Activated naive CD4-positive, alpha-beta T cell treated with anti-CD3 and anti-CD28 coated beads, Interleukin-2, amount 50 U/mL, for 24 hours (primary cell): ENCODE measurements around the gene HEPHL1.

Experiments used
- H3K27ac Mint-ChIP-seq: one replicate; pipeline ENCODE4 v1.8.0; 2021; ENCODE audit warnings: mild to moderate bottlenecking, mixed read lengths
- H3K27me3 Mint-ChIP-seq: one replicate; pipeline ENCODE4 v1.8.0; 2021; ENCODE audit warnings: mixed read lengths
- H3K36me3 Mint-ChIP-seq: one replicate; pipeline ENCODE4 v1.8.0; 2021; ENCODE audit warnings: mixed read lengths
- H3K4me1 Mint-ChIP-seq: one replicate; pipeline ENCODE4 v1.8.0; 2021; ENCODE audit warnings: mixed read lengths
- H3K4me3 Mint-ChIP-seq: one replicate; pipeline ENCODE4 v1.8.0; 2021; ENCODE audit warnings: mild to moderate bottlenecking, mixed read lengths
- H3K9me3 Mint-ChIP-seq: one replicate; pipeline ENCODE4 v1.8.0; 2021; ENCODE audit warnings: mixed read lengths

Gene HEPHL1

DNA sequence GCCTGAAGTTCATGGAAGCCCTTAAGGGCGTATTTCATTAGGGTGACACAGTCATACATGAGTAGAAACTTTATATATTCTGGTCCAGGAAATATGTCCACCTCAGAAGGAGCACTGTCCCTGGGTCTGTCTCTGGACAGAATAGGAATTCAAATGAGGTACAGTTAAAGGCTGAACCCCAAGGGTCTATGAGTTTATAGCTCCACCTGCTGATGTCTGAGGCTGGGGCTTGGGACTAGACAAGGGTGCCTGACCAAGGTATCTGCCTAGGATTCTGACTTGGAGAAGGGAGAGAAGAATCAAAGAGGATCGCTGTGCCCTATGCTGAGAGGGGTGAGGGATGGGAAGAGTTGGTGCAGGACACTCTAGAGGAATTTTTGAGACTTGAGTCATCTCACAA, 14.9 kb downstream of the HEPHL1 start:
- H3K27me3 Mint-ChIP-seq: peaks cover 2% of the 10 kb centered on the region
- no peaks in the 10 kb centered on the region for H3K9me3 Mint-ChIP-seq
- H3K36me3 Mint-ChIP-seq: no peaks in the 10 kb centered on the region
- H3K4me1 Mint-ChIP-seq: no peaks in the 10 kb centered on the region
- H3K4me3 Mint-ChIP-seq: no peak overlapping the region
- H3K27ac Mint-ChIP-seq: no peak overlapping the region

DNA sequence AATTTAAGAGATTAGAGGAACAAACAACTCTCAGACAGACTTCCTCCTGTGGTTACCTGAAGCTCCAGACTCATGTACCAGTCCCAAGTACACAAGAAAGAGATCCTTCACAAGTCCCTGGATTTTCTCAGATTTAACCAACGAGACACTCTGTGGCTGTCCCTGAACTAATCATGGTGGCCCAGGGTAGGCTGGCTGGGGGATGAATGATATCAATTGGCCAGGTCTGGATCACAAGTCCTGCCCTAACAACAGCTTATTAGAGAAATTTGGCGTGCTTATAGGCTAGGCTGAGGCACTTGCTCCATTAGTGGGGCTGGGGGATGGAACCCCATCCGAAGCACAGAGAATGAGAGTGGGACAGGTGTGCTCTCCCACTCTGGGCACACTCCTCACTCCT, 22.1 kb downstream of the HEPHL1 start:
- no peak overlapping the region for H3K27ac Mint-ChIP-seq
- no peak overlapping the region for H3K4me3 Mint-ChIP-seq
- no peaks in the 10 kb centered on the region for H3K9me3 Mint-ChIP-seq
- H3K27me3 Mint-ChIP-seq: no peaks in the 10 kb centered on the region
- no peaks in the 10 kb centered on the region for H3K4me1 Mint-ChIP-seq
- H3K36me3 Mint-ChIP-seq: no peaks in the 10 kb centered on the region

GRCh38 chr11:94046796-94047195, 25.6 kb downstream of the HEPHL1 start:
- no peak overlapping the region for H3K27ac Mint-ChIP-seq
- no peaks in the 10 kb centered on the region for H3K36me3 Mint-ChIP-seq
- H3K9me3 Mint-ChIP-seq: no peaks in the 10 kb centered on the region
- no peak overlapping the region for H3K4me3 Mint-ChIP-seq
- H3K27me3 Mint-ChIP-seq: peaks cover 5% of the 10 kb centered on the region
- H3K4me1 Mint-ChIP-seq: no peaks in the 10 kb centered on the region

- Mint-ChIP-seq H3K27me3 (peaks cover 5% of the 10 kb centered on the region), H3K27ac (no peak overlapping the region), H3K9me3 (no peaks in the 10 kb centered on the region), H3K4me1 (no peaks in the 10 kb centered on the region), H3K36me3 (no peaks in the 10 kb centered on the region), H3K4me3 (no peak overlapping the region)
These were observed 27.0 kb downstream of the HEPHL1 start for GRCh38 chr11:94048032-94048709.

DNA sequence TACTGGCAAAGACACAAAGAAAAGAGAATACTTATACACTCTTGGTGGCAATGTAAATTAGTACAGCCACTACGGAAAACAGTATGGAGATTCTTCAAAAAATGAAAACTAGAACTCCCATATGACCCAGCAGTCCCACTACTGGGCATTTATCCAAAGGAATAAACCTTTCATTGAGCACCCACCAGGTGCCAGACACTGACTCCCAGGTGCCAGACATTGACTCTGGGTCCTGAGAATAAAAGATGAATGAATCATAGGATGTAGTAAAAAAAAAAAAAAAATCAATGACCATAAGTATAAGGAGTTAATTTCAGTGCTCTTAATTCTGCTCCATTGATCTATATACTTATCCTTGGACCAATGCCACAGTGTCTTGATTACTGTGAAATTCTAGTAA, 28.2 kb downstream of the HEPHL1 start:
- no peak overlapping the region for H3K27ac Mint-ChIP-seq
- no peak overlapping the region for H3K4me3 Mint-ChIP-seq
- H3K27me3 Mint-ChIP-seq: peaks cover 9% of the 10 kb centered on the region
- H3K9me3 Mint-ChIP-seq: no peaks in the 10 kb centered on the region
- no peaks in the 10 kb centered on the region for H3K4me1 Mint-ChIP-seq
- H3K36me3 Mint-ChIP-seq: no peaks in the 10 kb centered on the region

- H3K9me3 Mint-ChIP-seq: no peaks in the 10 kb centered on the region
- H3K4me3 Mint-ChIP-seq: no peak overlapping the region
- H3K27ac Mint-ChIP-seq: no peak overlapping the region
- no peaks in the 10 kb centered on the region for H3K4me1 Mint-ChIP-seq
- H3K36me3 Mint-ChIP-seq: no peaks in the 10 kb centered on the region
- H3K27me3 Mint-ChIP-seq: peaks cover 18% of the 10 kb centered on the region
These were observed 37.5 kb downstream of the HEPHL1 start for GRCh38 chr11:94058630-94059029.

GRCh38 chr11:94059065-94059464, 37.9 kb downstream of the HEPHL1 start:
- no peaks in the 10 kb centered on the region for H3K36me3 Mint-ChIP-seq
- H3K4me1 Mint-ChIP-seq: no peaks in the 10 kb centered on the region
- peaks cover 14% of the 10 kb centered on the region for H3K27me3 Mint-ChIP-seq
- no peaks in the 10 kb centered on the region for H3K9me3 Mint-ChIP-seq
- H3K4me3 Mint-ChIP-seq: no peak overlapping the region
- H3K27ac Mint-ChIP-seq: no peak overlapping the region

DNA sequence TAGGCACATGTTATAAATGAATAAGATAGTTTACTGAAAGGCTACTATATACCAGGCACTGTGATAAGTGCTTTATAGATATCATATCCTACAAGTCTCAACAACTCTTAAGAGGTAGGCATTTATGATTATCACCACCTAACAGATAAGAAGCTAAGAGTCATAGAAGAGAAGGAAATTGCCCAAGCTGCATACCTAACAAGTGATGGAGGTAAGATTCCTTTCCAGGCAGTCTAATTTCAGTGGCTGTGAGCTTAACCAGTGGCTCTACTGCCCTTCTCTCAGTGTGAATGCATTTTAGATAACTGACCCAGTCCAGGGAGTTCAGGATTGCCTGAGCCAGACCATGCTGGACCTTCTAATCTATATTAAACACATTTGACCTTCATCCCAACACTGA, 39.2 kb downstream of the HEPHL1 start:
- Mint-ChIP-seq H3K27me3 (peaks cover 13% of the 10 kb centered on the region), H3K4me3 (no peak overlapping the region), H3K9me3 (no peaks in the 10 kb centered on the region), H3K36me3 (no peaks in the 10 kb centered on the region), H3K4me1 (no peaks in the 10 kb centered on the region), H3K27ac (no peak overlapping the region)

DNA sequence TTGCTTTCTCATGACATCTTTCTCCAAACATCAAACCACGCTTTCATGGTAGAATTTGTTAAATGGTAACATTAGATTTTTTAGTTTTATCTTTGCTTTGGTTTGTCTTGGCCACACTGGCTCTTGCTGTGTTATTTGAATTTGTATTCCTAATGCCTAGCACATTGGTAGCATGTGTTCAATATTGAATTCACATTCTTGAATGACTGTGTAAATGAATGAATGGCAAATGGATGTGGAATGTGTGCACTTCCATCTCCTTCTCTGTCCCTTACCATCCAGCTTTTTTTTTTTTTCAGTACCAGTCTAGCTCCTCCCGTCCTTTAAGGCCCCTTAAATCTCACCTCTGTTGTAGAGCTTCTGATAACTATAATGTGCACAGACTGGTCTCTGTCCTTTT, 41.2 kb downstream of the HEPHL1 start:
- H3K36me3 Mint-ChIP-seq: no peaks in the 10 kb centered on the region
- H3K4me3 Mint-ChIP-seq: no peak overlapping the region

GRCh38 chr11:94066901-94067429, 45.8 kb downstream of the HEPHL1 start:
- Mint-ChIP-seq H3K27ac (no peak overlapping the region), H3K4me1 (no peaks in the 10 kb centered on the region), H3K9me3 (no peaks in the 10 kb centered on the region), H3K36me3 (no peaks in the 10 kb centered on the region), H3K4me3 (no peak overlapping the region), H3K27me3 (peaks cover 14% of the 10 kb centered on the region)

More for the DNA sequence above, 41.2 kb downstream of the HEPHL1 start:
- Mint-ChIP-seq H3K9me3 (no peaks in the 10 kb centered on the region), H3K27me3 (peaks cover 13% of the 10 kb centered on the region), H3K4me1 (no peaks in the 10 kb centered on the region), H3K27ac (no peak overlapping the region)

- no peak overlapping the region for H3K4me3 Mint-ChIP-seq
- no peaks in the 10 kb centered on the region for H3K9me3 Mint-ChIP-seq
- H3K27ac Mint-ChIP-seq: no peak overlapping the region
- H3K4me1 Mint-ChIP-seq: no peaks in the 10 kb centered on the region
- no peaks in the 10 kb centered on the region for H3K36me3 Mint-ChIP-seq
- peaks cover 12% of the 10 kb centered on the region for H3K27me3 Mint-ChIP-seq
These were observed 47.6 kb downstream of the HEPHL1 start for GRCh38 chr11:94068764-94069163.

DNA sequence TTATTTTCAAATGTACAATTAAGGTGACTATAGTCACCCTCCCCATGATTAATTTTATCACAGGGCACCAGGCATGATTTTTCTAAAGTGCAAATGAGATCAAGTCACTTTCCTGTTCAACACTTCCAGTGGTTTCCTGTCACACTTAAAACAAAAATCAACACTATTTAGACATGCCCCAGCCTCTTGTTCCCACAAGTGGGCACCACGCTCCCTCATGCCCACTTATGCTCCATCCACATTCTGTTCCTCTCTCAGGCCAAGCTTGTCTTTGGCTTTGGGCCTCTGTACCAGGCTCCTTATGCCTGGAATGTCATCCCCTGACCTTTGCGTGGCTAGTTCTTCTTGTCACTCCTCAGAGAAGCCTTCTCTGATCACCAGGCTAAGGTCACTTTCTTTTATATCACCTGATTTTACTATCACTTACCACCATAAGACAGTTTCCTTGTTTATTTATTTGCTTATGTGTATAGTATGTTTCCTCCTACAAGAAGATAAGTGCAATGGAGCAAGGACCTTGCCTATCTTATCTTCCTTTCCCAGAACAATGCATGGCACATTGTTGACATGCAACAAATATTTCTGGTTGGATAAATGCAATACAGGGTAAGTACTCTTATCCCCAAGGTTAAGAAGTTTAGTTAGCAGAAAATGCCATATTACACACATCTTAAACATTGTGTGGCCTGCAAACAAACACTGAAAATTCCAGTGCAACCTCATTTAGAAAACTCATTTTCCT, 56.6 kb downstream of the HEPHL1 start:
- no peak overlapping the region for H3K4me3 Mint-ChIP-seq
- no peaks in the 10 kb centered on the region for H3K36me3 Mint-ChIP-seq
- no peak overlapping the region for H3K27ac Mint-ChIP-seq
- H3K9me3 Mint-ChIP-seq: no peaks in the 10 kb centered on the region
- peaks cover 15% of the 10 kb centered on the region for H3K27me3 Mint-ChIP-seq
- no peaks in the 10 kb centered on the region for H3K4me1 Mint-ChIP-seq

- Mint-ChIP-seq H3K36me3 (no peaks in the 10 kb centered on the region), H3K9me3 (no peaks in the 10 kb centered on the region), H3K27me3 (peaks cover 14% of the 10 kb centered on the region), H3K4me1 (no peaks in the 10 kb centered on the region), H3K4me3 (no peak overlapping the region), H3K27ac (no peak overlapping the region)
These were observed 63.0 kb downstream of the HEPHL1 start for GRCh38 chr11:94084164-94084563.

DNA sequence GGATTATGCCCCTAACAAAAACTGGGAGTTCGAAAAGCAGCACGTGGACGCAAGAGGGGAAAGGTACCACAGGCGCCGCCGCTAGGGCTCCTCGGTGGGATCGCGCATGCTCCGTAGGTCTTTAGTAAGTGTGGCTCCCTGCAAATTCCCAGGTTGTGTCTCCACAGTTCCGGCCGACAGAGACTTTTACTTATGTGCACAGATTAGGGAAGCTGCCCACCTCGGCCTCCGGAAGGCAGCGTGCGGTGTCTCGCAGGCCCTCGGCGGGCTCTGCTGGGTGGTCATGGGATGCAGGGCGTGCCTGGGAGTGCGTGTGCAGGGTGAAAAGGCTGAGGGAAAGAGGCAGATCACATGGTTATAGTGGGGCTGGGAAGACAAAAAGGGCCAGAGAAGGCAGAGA, 67.8 kb downstream of the HEPHL1 start:
- no peaks in the 10 kb centered on the region for H3K9me3 Mint-ChIP-seq
- no peak overlapping the region for H3K27ac Mint-ChIP-seq
- no peaks in the 10 kb centered on the region for H3K36me3 Mint-ChIP-seq
- H3K4me3 Mint-ChIP-seq: no peak overlapping the region
- no peaks in the 10 kb centered on the region for H3K4me1 Mint-ChIP-seq
- H3K27me3 Mint-ChIP-seq: peaks cover 2% of the 10 kb centered on the region

- Mint-ChIP-seq H3K4me1 (no peaks in the 10 kb centered on the region), H3K27me3 (peaks cover 2% of the 10 kb centered on the region), H3K9me3 (no peaks in the 10 kb centered on the region), H3K4me3 (no peak overlapping the region), H3K27ac (no peak overlapping the region), H3K36me3 (no peaks in the 10 kb centered on the region)
These were observed 68.2 kb downstream of the HEPHL1 start for GRCh38 chr11:94089341-94089740.

GRCh38 chr11:94090401-94090800, 69.2 kb downstream of the HEPHL1 start:
- Mint-ChIP-seq H3K9me3 (no peaks in the 10 kb centered on the region), H3K4me1 (no peaks in the 10 kb centered on the region), H3K27me3 (peaks cover 2% of the 10 kb centered on the region)

More at GRCh38 chr11:94090401-94090800, 69.2 kb downstream of the HEPHL1 start:
- Mint-ChIP-seq H3K4me3 (no peak overlapping the region), H3K36me3 (no peaks in the 10 kb centered on the region), H3K27ac (no peak overlapping the region)
